ENCODE results near the gene WDR48.
A peak's percentile ranks its signal among the peaks of the same experiment; 100 is the strongest.
"Not testable (repeated sequence)": the region's sequence is repeated elsewhere in the genome, so short reads cannot be mapped to it uniquely, and the experiment has no call there.

The WDR48 gene

GRCh38 chr3:39051649-39052561, at the start of gene WDR48, which contains the start of gene SCN11A:
TSS of gene WDR48 (plus strand) at chr3:39052016. CDS start at chr3:39052026, 10 bp downstream.
TSS of gene SCN11A (minus strand) at chr3:39051944. CDS start at chr3:38950362, 101,582 bp downstream.
- peak; percentile 94 for DNase-seq

GRCh38 chr3:39005295-39005694, 46.5 kb upstream of the WDR48 start:
- DNase-seq: no peak

- DNase-seq: peak; percentile 59
These were observed 40.6 kb upstream of the WDR48 start for GRCh38 chr3:39011191-39011736.

- DNase-seq: no peak
These were observed 38.5 kb upstream of the WDR48 start for GRCh38 chr3:39013289-39013688.

- no peak for DNase-seq
These were observed 37.8 kb upstream of the WDR48 start for GRCh38 chr3:39013921-39014509.

GRCh38 chr3:39015418-39015817, 36.4 kb upstream of the WDR48 start:
- no peak for DNase-seq

- no peak for DNase-seq
These were observed 32.5 kb upstream of the WDR48 start for GRCh38 chr3:39019299-39019698.

- no peak for DNase-seq
These were observed 30.8 kb upstream of the WDR48 start for GRCh38 chr3:39021029-39021428.

GRCh38 chr3:39021465-39022285, 30.1 kb upstream of the WDR48 start:
- peak; percentile 41 for DNase-seq

GRCh38 chr3:39022286-39022630, 29.6 kb upstream of the WDR48 start:
- no peak for DNase-seq

GRCh38 chr3:39024497-39024896, 27.3 kb upstream of the WDR48 start:
- peak; percentile 7 for DNase-seq

- DNase-seq: peak; percentile 36
These were observed 26.4 kb upstream of the WDR48 start for GRCh38 chr3:39025222-39025970.

GRCh38 chr3:39028546-39028945, 23.3 kb upstream of the WDR48 start:
- no peak for DNase-seq

GRCh38 chr3:39029556-39029955, 22.3 kb upstream of the WDR48 start:
- no peak for DNase-seq

- peak; percentile 22 for DNase-seq
These were observed 13.7 kb upstream of the WDR48 start for GRCh38 chr3:39038165-39038564.

GRCh38 chr3:39050029-39050428, 1.8 kb upstream of the WDR48 start:
- DNase-seq: no peak

GRCh38 chr3:39052583-39052982, 767 bp downstream of the WDR48 start:
- no peak for DNase-seq

GRCh38 chr3:39053696-39054095, 1.9 kb downstream of the WDR48 start:
- DNase-seq: no peak

GRCh38 chr3:39056151-39056550, 4.3 kb downstream of the WDR48 start:
- no peak for DNase-seq

GRCh38 chr3:39061228-39061627, 9.4 kb downstream of the WDR48 start:
- not testable (repeated sequence) for DNase-seq

GRCh38 chr3:39062180-39062579, 10.4 kb downstream of the WDR48 start:
- no peak for DNase-seq

GRCh38 chr3:39063143-39063542, 11.3 kb downstream of the WDR48 start:
- DNase-seq: no peak

Data from OCI-M1 (cell line).